Thyroid gland (tissue), 4 donors: Measurements from ENCODE around the gene PPP3CB. TPM values are rescaled to one million over a fixed set of nuclear protein-coding genes. Genes with fewer than 3 reads are reported as not detected.

ENCODE experiments used
- DNase-seq, 2 donors: peaks; one replicate each; pipeline ENCODE4 v3.0.0-alpha.2; 2019
- H3K27ac ChIP-seq, 3 donors: fragments of 200-600 bp; sonication (generic); 1 replicate in 2 of 3; 2 replicates in 1 of 3; pipeline ENCODE4 v1.5.1; 2016 to 2019; ENCODE audit warnings: mild to moderate bottlenecking in 1 of 3, moderate library complexity in 1 of 3
- H3K27me3 ChIP-seq: fragments of 200-600 bp; sonication (generic); one replicate; pipeline ENCODE4 v1.5.1; 2019
- H3K36me3 ChIP-seq, 2 donors: fragments of 200-600 bp; sonication (generic); one replicate each; pipeline ENCODE4 v1.5.1; 2016 to 2019
- H3K4me1 ChIP-seq, 2 donors: fragments of 200-600 bp; sonication (generic); one replicate each; pipeline ENCODE4 v1.5.1; 2017 to 2019
- H3K4me3 ChIP-seq, 3 donors: fragments of 200-600 bp; sonication (generic); replicated peaks in 1 of 3; 1 replicate in 2 of 3; 2 replicates in 1 of 3; pipeline ENCODE4 v1.5.1; 2016; ENCODE audit warnings: mild to moderate bottlenecking in 1 of 3
- H3K9me3 ChIP-seq: fragments of 200-600 bp; sonication (generic); one replicate; pipeline ENCODE4 v1.5.1; 2017
- POLR2A ChIP-seq, 2 donors: fragments of 450-650 bp; IDR thresholded peaks; one replicate each; pipeline ENCODE4 v1.6.1; 2017; ENCODE audit warnings: antibody characterized with exemption in 2 of 2, mild to moderate bottlenecking in 2 of 2, moderate library complexity in 1 of 2
- WGBS, 2 donors: methylation state at CpG; one replicate each; pipeline ENCODE4 v1.1.5; 2017; 5-methylcytosine and 5-hydroxymethylcytosine counted together
- intact Hi-C: fragments of 100-400 bp; cut with DNase I; formaldehyde crosslinking; loops from one replicate; pipeline ENCODE4 v1.15.1; 2023
- total RNA-seq, 4 donors: library from RNA; depleted of rRNA; stranded (reverse); fragments of >200 nt; gene quantifications; one replicate each; pipeline ENCODE4 v1.2.3, GENCODE V29; 2016
- TF ChIP-seq, protein P1 (sequence below), 6 experiments: fragments of 200-600 bp in 3 of 6; fragments of 450-650 bp in 3 of 6; sonication (generic) in 3 of 6; IDR thresholded peaks; one replicate each; pipeline ENCODE4 v1.5.1; 2016 to 2019; ENCODE audit warnings: antibody characterized with exemption in 6 of 6, mild to moderate bottlenecking in 2 of 6, inconsistent platforms in 1 of 6, moderate library complexity in 1 of 6

Gene PPP3CB
- total RNA-seq, 4 donors from 2014 or later, result 36.4 to 45.2 (median 41.1) TPM

- peaks cover 8 to 24% of the 10 kb centered on the region in 2 donors for H3K4me1 ChIP-seq
- peak in 1 of 2 donors; percentile 59 for DNase-seq
- H3K9me3 ChIP-seq, result no peaks in the 10 kb centered on the region
- H3K36me3 ChIP-seq, result no peaks in the 10 kb centered on the region
- 0% methylated on average over 9 of the region's 9 CpGs for WGBS, 2 donors
- TF ChIP-seq, protein P1, sequence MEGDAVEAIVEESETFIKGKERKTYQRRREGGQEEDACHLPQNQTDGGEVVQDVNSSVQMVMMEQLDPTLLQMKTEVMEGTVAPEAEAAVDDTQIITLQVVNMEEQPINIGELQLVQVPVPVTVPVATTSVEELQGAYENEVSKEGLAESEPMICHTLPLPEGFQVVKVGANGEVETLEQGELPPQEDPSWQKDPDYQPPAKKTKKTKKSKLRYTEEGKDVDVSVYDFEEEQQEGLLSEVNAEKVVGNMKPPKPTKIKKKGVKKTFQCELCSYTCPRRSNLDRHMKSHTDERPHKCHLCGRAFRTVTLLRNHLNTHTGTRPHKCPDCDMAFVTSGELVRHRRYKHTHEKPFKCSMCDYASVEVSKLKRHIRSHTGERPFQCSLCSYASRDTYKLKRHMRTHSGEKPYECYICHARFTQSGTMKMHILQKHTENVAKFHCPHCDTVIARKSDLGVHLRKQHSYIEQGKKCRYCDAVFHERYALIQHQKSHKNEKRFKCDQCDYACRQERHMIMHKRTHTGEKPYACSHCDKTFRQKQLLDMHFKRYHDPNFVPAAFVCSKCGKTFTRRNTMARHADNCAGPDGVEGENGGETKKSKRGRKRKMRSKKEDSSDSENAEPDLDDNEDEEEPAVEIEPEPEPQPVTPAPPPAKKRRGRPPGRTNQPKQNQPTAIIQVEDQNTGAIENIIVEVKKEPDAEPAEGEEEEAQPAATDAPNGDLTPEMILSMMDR (IDR thresholded peaks at IDR 0.05), result no peak
- no peak for TF ChIP-seq POLR2A (IDR thresholded peaks at IDR 0.05)
- peak overlapping the region; percentile 88 to 99 (median 91) for H3K4me3 ChIP-seq
- peak overlapping the region; percentile 86 to 97 (median 86) for H3K27ac ChIP-seq
- no peaks in the 10 kb centered on the region for H3K27me3 ChIP-seq
- intact Hi-C loops, result no loop called here
These were observed 82.7 kb downstream of the PPP3CB start for GRCh38 chr10:73413108-73413527.

DNA sequence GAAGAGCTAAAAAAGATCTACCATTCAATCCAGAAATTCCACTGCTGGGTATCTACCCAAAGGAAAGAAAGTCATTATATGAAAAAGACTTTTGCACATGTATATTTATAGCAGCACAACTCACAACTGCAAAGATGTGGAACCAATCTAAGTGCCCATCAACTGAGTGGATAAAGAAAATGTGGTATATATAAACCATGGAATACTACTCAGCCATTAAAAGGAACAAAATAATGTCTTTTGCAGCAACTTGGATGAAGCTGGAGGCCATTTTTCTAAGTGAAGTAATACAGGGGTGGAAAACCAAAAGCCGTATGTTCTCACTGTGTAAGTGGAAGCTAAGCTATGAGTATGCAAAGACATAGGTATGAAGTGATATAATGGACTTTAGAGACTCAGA, 84.9 kb downstream of the PPP3CB start:
- Histone ChIP-seq H3K9me3 (no peaks in the 10 kb centered on the region), H3K4me1 (peaks cover 8 to 27% of the 10 kb centered on the region in 2 donors), H3K36me3 (no peaks in the 10 kb centered on the region), H3K4me3 (no peak overlapping the region), H3K27ac (no peak overlapping the region), H3K27me3 (no peaks in the 10 kb centered on the region)
- DNase-seq, result no peak
- intact Hi-C loops, result no loop called here
- 93 to 100% methylated on average over 1 of the region's 1 CpG for WGBS, 2 donors
- TF ChIP-seq, protein P1 (IDR thresholded peaks at IDR 0.05), result no peak
- TF ChIP-seq POLR2A (IDR thresholded peaks at IDR 0.05), result no peak

DNA sequence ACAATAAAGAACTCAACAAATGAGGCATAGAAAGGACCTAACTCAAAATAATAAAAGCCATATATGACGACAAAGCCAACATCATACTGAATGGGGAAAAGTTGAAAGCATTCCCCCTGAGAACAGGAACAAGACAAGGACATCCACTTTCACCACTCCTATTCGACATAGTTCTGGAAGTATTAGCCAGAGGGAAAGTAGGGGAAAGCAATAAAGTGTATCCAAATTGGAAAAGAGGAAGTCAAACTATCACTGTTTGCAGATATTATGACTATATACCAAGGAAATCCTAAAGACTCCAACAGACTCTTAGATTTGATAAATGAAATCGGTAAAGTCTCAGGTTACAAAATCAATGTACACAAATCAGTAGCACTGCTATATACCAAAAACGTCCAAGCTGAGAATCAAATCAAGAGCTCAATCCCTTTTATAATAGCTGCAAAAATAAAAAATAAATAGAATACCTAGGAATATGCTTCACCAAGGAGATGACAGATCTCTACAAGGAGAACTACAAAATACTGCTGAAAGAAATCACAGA, 86.8 kb downstream of the PPP3CB start:
- no peak overlapping the region for H3K4me3 ChIP-seq
- H3K9me3 ChIP-seq, result no peaks in the 10 kb centered on the region
- WGBS, 2 donors, result 83 to 87% methylated on average over 4 of the region's 4 CpGs
- DNase-seq, result no peak
- peaks cover 8 to 21% of the 10 kb centered on the region in 2 donors for H3K4me1 ChIP-seq
- H3K36me3 ChIP-seq, result no peaks in the 10 kb centered on the region
- no peaks in the 10 kb centered on the region for H3K27me3 ChIP-seq
- TF ChIP-seq, protein P1 (IDR thresholded peaks at IDR 0.05), result no peak
- TF ChIP-seq POLR2A (IDR thresholded peaks at IDR 0.05), result no peak
- intact Hi-C loops, result no loop called here
- no peak overlapping the region for H3K27ac ChIP-seq

GRCh38 chr10:73408061-73408460, 87.8 kb downstream of the PPP3CB start:
- H3K27me3 ChIP-seq, result no peaks in the 10 kb centered on the region
- H3K9me3 ChIP-seq, result no peaks in the 10 kb centered on the region
- no peaks in the 10 kb centered on the region for H3K36me3 ChIP-seq
- intact Hi-C loops, result no loop called here
- peaks cover 8 to 21% of the 10 kb centered on the region in 2 donors for H3K4me1 ChIP-seq
- no peak overlapping the region for H3K27ac ChIP-seq
- WGBS, 2 donors, result 92 to 95% methylated on average over 5 of the region's 5 CpGs
- no peak for DNase-seq
- TF ChIP-seq POLR2A (IDR thresholded peaks at IDR 0.05), result no peak
- TF ChIP-seq, protein P1 (IDR thresholded peaks at IDR 0.05), result no peak
- H3K4me3 ChIP-seq, result no peak overlapping the region

DNA sequence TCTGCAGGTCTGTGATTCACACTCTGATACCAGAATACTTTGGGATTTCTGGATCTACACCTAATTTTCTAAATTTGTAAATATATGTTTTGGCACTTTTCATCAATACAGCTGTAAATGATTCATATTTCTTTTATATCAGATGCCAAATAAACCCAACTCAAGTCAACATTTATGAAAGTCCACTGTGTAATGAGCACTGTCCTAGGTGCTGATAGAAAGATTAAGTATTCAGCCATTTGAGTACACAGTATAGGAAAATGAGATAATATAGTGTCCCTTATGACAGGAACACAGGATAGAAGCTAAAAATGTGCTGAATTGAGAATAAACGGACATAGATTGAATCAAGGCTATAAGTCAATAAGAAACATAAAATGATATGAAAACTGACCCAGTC, 88.3 kb downstream of the PPP3CB start:
- Histone ChIP-seq H3K36me3 (no peaks in the 10 kb centered on the region), H3K9me3 (no peaks in the 10 kb centered on the region), H3K27ac (no peak overlapping the region), H3K4me3 (no peak overlapping the region), H3K27me3 (no peaks in the 10 kb centered on the region), H3K4me1 (peaks cover 7 to 16% of the 10 kb centered on the region in 2 donors)
- intact Hi-C loops, result no loop called here
- 83 to 92% methylated on average over 1 of the region's 1 CpG for WGBS, 2 donors
- TF ChIP-seq, protein P1 (IDR thresholded peaks at IDR 0.05), result no peak
- no peak for TF ChIP-seq POLR2A (IDR thresholded peaks at IDR 0.05)
- no peak for DNase-seq
